RWPE2 (cell line): Measurements from ENCODE around the gene TACR2.
A peak's percentile ranks its signal among the peaks of the same experiment; 100 is the strongest.

ENCODE experiments used
- ATAC-seq: fragments of 200-7000 bp; cut with Tn5 transposase; 3 replicates; pipeline ENCODE4 v1.9.1; 2021; ENCODE audit warnings: low read depth
- DNase-seq: peaks from one replicate; pipeline ENCODE4 v3.0.0-alpha.2; 2020; ENCODE audit warnings: low spot score
- H3K27ac ChIP-seq: fragments of 450-650 bp; 2 replicates; pipeline ENCODE4 v1.5.1; 2017; ENCODE audit warnings: mild to moderate bottlenecking; ENCODE audit not compliant: poor library complexity, severe bottlenecking
- H3K27me3 ChIP-seq: fragments of 250-450 bp; sonication (Bioruptor Pico); 2 replicates; pipeline ENCODE4 v1.5.1; 2021; ENCODE audit warnings: mild to moderate bottlenecking, moderate library complexity; ENCODE audit not compliant: insufficient read depth, poor library complexity, severe bottlenecking
- H3K36me3 ChIP-seq: fragments of 250-450 bp; sonication (Bioruptor Pico); 2 replicates; pipeline ENCODE4 v1.5.1; 2020; ENCODE audit warnings: low read depth, mild to moderate bottlenecking, moderate library complexity
- H3K4me1 ChIP-seq: fragments of 250-450 bp; sonication (Bioruptor Pico); 2 replicates; pipeline ENCODE4 v1.5.1; 2021; ENCODE audit warnings: mild to moderate bottlenecking, moderate library complexity; ENCODE audit not compliant: insufficient read depth, poor library complexity, severe bottlenecking
- H3K4me3 ChIP-seq: fragments of 250-450 bp; sonication (Bioruptor Pico); 2 replicates; pipeline ENCODE4 v1.5.1; 2021; ENCODE audit warnings: mild to moderate bottlenecking, moderate library complexity; ENCODE audit not compliant: severe bottlenecking
- H3K9me3 ChIP-seq: fragments of 250-450 bp; sonication (Bioruptor Pico); 2 replicates; pipeline ENCODE4 v1.5.1; 2021; ENCODE audit warnings: mild to moderate bottlenecking, moderate library complexity; ENCODE audit not compliant: severe bottlenecking
- CTCF ChIP-seq: fragments of 450-650 bp; IDR thresholded peaks from one replicate; pipeline ENCODE4 v1.5.1; 2017; ENCODE audit warnings: mild to moderate bottlenecking, moderate library complexity; ENCODE audit not compliant: poor library complexity, severe bottlenecking

TACR2 gene

GRCh38 chr10:69385454-69386350, 31.0 kb downstream of the TACR2 start:
- Histone ChIP-seq H3K9me3 (no peaks in the 10 kb centered on the region), H3K27me3 (no peaks in the 10 kb centered on the region), H3K36me3 (peaks cover 94% of the 10 kb centered on the region), H3K4me3 (no peak overlapping the region), H3K27ac (peak overlapping the region; percentile 62), H3K4me1 (peaks cover 29% of the 10 kb centered on the region)
- ATAC-seq = peak; percentile 51
- DNase-seq = no peak
- TF ChIP-seq CTCF = no peak

GRCh38 chr10:69384320-69384719, 32.4 kb downstream of the TACR2 start:
- Histone ChIP-seq H3K4me3 (no peak overlapping the region), H3K27ac (peak overlapping the region; percentile 62), H3K9me3 (no peaks in the 10 kb centered on the region), H3K27me3 (no peaks in the 10 kb centered on the region), H3K4me1 (peaks cover 29% of the 10 kb centered on the region), H3K36me3 (peaks cover 94% of the 10 kb centered on the region)
- TF ChIP-seq CTCF = no peak
- DNase-seq = no peak
- ATAC-seq = no peak

GRCh38 chr10:69383558-69383957, 33.2 kb downstream of the TACR2 start:
- TF ChIP-seq CTCF = no peak
- Histone ChIP-seq H3K4me3 (no peak overlapping the region), H3K9me3 (no peaks in the 10 kb centered on the region), H3K27me3 (no peaks in the 10 kb centered on the region), H3K27ac (peak overlapping the region; percentile 27), H3K4me1 (peaks cover 29% of the 10 kb centered on the region), H3K36me3 (peaks cover 94% of the 10 kb centered on the region)
- no peak for ATAC-seq
- DNase-seq = no peak

- H3K27me3 ChIP-seq = no peaks in the 10 kb centered on the region
- peaks cover 29% of the 10 kb centered on the region for H3K4me1 ChIP-seq
- TF ChIP-seq CTCF = no peak
- no peak overlapping the region for H3K4me3 ChIP-seq
- peak overlapping the region; percentile 27 for H3K27ac ChIP-seq
- ATAC-seq = peak; percentile 73
- no peaks in the 10 kb centered on the region for H3K9me3 ChIP-seq
- no peak for DNase-seq
- H3K36me3 ChIP-seq = peaks cover 94% of the 10 kb centered on the region
These were observed 34.2 kb downstream of the TACR2 start for GRCh38 chr10:69382382-69383117.
